NCI-H2107 treated with DMSO at 0.1 percent for 48 hours (cell line): ENCODE data around the gene MYOZ1.
A peak's percentile ranks its signal among the peaks of the same experiment; 100 is the strongest.
"Not testable (repeated sequence)": the region's sequence is repeated elsewhere in the genome, so short reads cannot be mapped to it uniquely, and the experiment has no call there.

Source experiments
- DNase-seq: peaks from one replicate; lab custom pipeline; 2025; ENCODE audit not compliant: unreplicated experiment; lab: John Stamatoyannopoulos, UW

Gene MYOZ1

GRCh38 chr10:73647875-73648651 is 6.8 kb upstream of the MYOZ1 start:
- no peak for DNase-seq

- DNase-seq = no peak
These were observed 6.1 kb upstream of the MYOZ1 start for GRCh38 chr10:73647211-73647874.

GRCh38 chr10:73646598-73647041 is 5.3 kb upstream of the MYOZ1 start:
- DNase-seq = no peak

GRCh38 chr10:73645251-73645650 is 4.0 kb upstream of the MYOZ1 start:
- DNase-seq = no peak

- DNase-seq = no peak
These were observed 3.5 kb upstream of the MYOZ1 start for GRCh38 chr10:73644767-73645166.

GRCh38 chr10:73644015-73644743 is 2.9 kb upstream of the MYOZ1 start:
- peak; percentile 19 for DNase-seq

- DNase-seq = no peak
These were observed 2.1 kb upstream of the MYOZ1 start for GRCh38 chr10:73643362-73643761.

- DNase-seq = no peak
These were observed 2.0 kb downstream of the MYOZ1 start for GRCh38 chr10:73639286-73639685.

- DNase-seq = no peak
These were observed 5.5 kb downstream of the MYOZ1 start for GRCh38 chr10:73635781-73636180.

- DNase-seq = no peak
These were observed 6.9 kb downstream of the MYOZ1 start for GRCh38 chr10:73634421-73634820.

GRCh38 chr10:73629165-73629564 is 12.1 kb downstream of the MYOZ1 start:
- DNase-seq = no peak

GRCh38 chr10:73628405-73628804 is 12.9 kb downstream of the MYOZ1 start:
- DNase-seq = peak; percentile 34

GRCh38 chr10:73627300-73627699 is 14.0 kb downstream of the MYOZ1 start:
- DNase-seq = no peak

GRCh38 chr10:73625884-73626752 is 15.2 kb downstream of the MYOZ1 start:
- peak; percentile 80 for DNase-seq

- peak; percentile 18 for DNase-seq
These were observed 16.0 kb downstream of the MYOZ1 start for GRCh38 chr10:73625004-73625883.

- no peak for DNase-seq
These were observed 18.2 kb downstream of the MYOZ1 start for GRCh38 chr10:73623056-73623455.

- not testable (repeated sequence) for DNase-seq
These were observed 20.3 kb downstream of the MYOZ1 start for GRCh38 chr10:73620974-73621373.

- DNase-seq = not testable (repeated sequence)
These were observed 24.1 kb downstream of the MYOZ1 start for GRCh38 chr10:73617143-73617542.

- DNase-seq = no peak
These were observed 26.6 kb downstream of the MYOZ1 start for GRCh38 chr10:73614720-73615119.

GRCh38 chr10:73609116-73609515 is 32.2 kb downstream of the MYOZ1 start:
- DNase-seq = no peak
